Suprapubic skin (tissue), 4 donors: ENCODE measurements around the gene POC1A.

Experiments used
- EP300 ChIP-seq: sonication (generic); formaldehyde crosslinking; IDR thresholded peaks from one replicate; pipeline ENCODE4 v1.6.1; 2017; ENCODE audit warnings: antibody characterized with exemption
- POLR2A ChIP-seq, 2 donors: fragments of 450-650 bp; IDR thresholded peaks; one replicate each; pipeline ENCODE4 v1.6.1; 2017; ENCODE audit warnings: antibody characterized with exemption in 2 of 2, mild to moderate bottlenecking in 2 of 2, moderate library complexity in 2 of 2
- POLR2AphosphoS5 ChIP-seq, 3 donors: sonication (generic); formaldehyde crosslinking; IDR thresholded peaks; one replicate each; pipeline ENCODE4 v1.6.1; 2017; ENCODE audit warnings: antibody characterized with exemption in 3 of 3
- TF ChIP-seq, protein P1 (sequence below), 2 donors: fragments of 200-600 bp in 1 of 2; fragments of 450-650 bp in 1 of 2; sonication (generic) in 1 of 2; IDR thresholded peaks; one replicate each; pipeline ENCODE4 v1.5.1; 2016 to 2019; ENCODE audit warnings: antibody characterized with exemption in 2 of 2, mild to moderate bottlenecking in 1 of 2, moderate library complexity in 1 of 2

DNA sequence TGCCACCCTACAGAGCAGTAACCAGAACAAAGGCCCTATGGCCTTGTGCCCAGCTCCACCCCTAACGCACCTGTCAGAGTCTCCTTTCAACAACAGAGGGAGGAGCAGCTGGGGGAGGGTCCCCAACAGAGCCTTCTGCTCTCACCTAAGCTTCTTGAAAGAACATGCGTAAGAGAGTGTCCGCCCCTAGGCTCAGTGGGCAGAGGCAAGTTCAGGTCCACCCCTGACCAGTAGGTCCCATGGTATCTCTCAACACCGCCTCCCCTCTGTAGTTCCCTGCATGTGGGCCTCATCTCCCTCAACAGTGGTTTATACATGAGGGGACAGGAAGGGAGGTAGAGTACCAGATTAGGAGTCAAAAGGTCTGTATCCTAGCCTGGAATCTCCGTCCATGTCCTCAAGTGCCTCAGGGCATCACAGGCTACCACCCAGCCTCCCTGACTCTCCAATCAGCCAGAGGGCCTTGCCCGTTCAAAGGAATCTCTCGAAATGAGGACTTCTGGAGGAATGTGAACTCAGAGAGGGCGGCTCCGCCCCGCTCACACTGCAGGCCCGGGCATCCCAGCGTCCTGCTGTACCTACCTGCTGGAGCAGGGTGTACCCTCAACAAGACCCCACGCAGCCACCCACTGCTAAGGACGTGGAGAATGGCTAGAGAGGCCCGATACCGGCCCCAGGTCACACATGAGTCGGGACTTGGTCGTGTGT lies 680 bp downstream of the POC1A start:
- no peak for TF ChIP-seq EP300
- TF ChIP-seq, protein P1, sequence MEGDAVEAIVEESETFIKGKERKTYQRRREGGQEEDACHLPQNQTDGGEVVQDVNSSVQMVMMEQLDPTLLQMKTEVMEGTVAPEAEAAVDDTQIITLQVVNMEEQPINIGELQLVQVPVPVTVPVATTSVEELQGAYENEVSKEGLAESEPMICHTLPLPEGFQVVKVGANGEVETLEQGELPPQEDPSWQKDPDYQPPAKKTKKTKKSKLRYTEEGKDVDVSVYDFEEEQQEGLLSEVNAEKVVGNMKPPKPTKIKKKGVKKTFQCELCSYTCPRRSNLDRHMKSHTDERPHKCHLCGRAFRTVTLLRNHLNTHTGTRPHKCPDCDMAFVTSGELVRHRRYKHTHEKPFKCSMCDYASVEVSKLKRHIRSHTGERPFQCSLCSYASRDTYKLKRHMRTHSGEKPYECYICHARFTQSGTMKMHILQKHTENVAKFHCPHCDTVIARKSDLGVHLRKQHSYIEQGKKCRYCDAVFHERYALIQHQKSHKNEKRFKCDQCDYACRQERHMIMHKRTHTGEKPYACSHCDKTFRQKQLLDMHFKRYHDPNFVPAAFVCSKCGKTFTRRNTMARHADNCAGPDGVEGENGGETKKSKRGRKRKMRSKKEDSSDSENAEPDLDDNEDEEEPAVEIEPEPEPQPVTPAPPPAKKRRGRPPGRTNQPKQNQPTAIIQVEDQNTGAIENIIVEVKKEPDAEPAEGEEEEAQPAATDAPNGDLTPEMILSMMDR (IDR thresholded peaks at IDR 0.05): no peak
- TF ChIP-seq POLR2A (IDR thresholded peaks at IDR 0.05): no peak
- TF ChIP-seq POLR2AphosphoS5 (IDR thresholded peaks at IDR 0.05): no peak
